HG02970 (cell line): Measurements from ENCODE around the gene FAM72B.
A peak's percentile ranks its signal among the peaks of the same experiment; 100 is the strongest.
"Not testable (repeated sequence)": the region's sequence is repeated elsewhere in the genome, so short reads cannot be mapped to it uniquely, and the experiment has no call there.

Source experiments
- ATAC-seq: cut with Tn5 transposase; IDR thresholded peaks from one replicate; pipeline ENCODE4 v1.9.1; 2021; ENCODE audit warnings: mild to moderate bottlenecking, moderate library complexity, moderate number of reproducible peaks; ENCODE audit not compliant: unreplicated experiment, low FRiP score

Gene FAM72B

GRCh38 chr1:121184290-121185127, at the start of gene FAM72B, which contains the start of gene SRGAP2C:
FAM72B (minus strand) TSS chr1:121184340; CDS start chr1:121183489, 851 bp downstream.
SRGAP2C (plus strand) TSS chr1:121184975; CDS start chr1:121187447, 2,472 bp downstream.
- peak; percentile 88 for ATAC-seq

GRCh38 chr1:121232445-121233125, 48.4 kb upstream of the FAM72B start:
- not testable (repeated sequence) for ATAC-seq

GRCh38 chr1:121230636-121231035, 46.5 kb upstream of the FAM72B start:
- not testable (repeated sequence) for ATAC-seq

DNA sequence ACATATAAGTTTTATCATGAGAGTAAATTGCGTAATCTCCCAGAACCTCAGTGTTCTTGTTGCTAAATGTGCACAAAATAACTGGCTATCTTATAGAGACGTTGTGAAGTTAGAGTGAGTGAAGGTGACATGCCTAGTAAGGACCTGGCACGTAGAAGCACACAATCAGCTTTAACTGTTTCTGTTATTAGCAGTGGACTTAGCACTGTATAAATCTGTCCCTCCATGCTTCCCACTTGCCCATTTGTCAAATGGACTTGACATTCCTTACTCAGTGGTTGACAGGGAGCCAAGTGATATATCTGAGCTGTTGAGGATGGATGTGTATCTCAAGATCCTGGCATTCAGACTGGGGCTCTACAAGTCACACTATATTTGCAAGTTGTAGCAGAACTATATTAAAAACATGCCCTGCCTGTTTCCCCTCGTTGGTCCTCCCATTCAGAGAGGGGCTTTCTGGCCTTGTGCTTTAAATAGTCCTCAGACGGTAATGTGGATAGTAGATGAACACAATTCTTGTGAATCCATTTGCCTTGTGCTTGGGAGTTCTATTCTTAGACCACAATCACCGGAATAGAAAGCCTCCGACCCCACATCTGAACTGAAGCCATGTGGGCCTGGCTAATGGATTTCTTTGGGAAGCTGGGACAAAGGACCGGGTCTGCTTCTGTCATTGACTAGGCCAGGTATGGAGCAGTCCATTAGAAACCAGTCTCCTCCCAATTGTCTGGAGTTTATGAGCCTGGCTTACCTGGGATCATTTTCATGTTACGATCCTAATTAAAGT, 43.6 kb upstream of the FAM72B start:
- not testable (repeated sequence) for ATAC-seq

GRCh38 chr1:121226925-121227324, 42.8 kb upstream of the FAM72B start:
- not testable (repeated sequence) for ATAC-seq

- not testable (repeated sequence) for ATAC-seq
Measured at GRCh38 chr1:121226295-121226904, 42.3 kb upstream of the FAM72B start.

- peak; percentile 98 for ATAC-seq
Measured at GRCh38 chr1:121224714-121225113, 40.6 kb upstream of the FAM72B start.

- peak; percentile 47 for ATAC-seq
Measured at GRCh38 chr1:121221770-121222169, 37.6 kb upstream of the FAM72B start.

- not testable (repeated sequence) for ATAC-seq
Measured at GRCh38 chr1:121216676-121217075, 32.5 kb upstream of the FAM72B start.

DNA sequence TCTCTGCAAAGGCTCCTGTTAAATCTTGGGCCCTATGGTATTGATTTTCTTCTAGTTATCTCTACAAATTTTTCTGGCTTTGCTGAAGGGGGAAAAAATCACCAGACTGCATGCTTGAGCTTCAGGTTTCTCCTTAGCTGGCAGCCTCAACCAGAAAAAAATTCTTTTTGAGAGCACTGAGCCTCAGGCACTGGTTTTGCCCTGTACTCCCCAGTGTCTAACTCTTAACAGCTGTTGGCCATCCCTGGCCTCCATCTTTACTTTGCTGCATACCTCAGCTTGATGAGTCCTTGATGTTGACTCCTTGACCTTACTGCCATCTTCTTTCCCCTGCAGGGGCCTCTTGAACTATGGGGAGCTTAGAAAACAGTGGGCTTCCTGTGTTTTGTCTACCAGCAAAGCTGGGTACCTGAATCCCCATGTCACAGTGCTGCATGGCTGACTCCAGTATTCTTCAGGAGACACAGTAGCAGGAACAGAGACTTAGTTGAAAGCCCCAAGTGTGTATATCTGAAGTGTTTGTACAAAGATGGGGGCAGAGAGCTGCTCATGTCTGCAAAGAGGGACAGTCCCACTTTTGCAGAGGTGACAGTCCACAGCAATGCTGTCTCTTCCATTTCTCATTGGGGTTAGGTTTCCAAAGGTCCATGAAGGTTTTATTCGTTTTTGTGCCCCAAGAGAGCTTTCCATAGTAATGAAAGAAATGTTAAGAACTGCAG, 31.7 kb upstream of the FAM72B start:
- not testable (repeated sequence) for ATAC-seq

DNA sequence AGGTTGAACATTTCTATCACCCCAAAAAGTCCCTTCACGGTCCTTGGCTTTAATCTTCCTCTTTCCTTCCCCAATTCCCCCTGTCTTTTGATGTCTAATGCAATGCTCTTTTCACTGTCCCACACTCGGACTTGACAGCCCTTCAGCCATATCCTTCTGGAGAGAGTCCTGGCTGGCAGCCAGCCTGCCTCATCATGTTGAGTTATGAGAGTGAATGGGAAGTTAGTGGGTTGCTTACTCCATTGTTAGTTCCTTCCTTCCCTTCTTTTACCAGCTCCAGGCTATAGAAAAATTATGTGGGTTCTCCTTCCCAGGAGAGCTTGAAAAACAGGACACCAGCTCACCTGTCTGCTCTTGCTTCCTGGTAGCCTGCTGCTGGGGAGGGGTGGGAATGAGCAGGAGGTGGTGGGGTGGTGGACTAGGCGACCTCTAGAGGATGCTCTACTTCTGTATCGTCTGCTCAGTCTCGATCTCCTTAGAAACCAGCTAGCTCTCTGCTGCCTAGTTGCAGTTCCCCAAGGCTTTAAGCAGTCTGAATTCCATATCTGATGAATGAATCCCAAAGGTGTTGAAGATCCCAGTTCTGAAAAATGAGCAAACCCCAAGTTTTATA, 30.5 kb upstream of the FAM72B start:
- ATAC-seq: not testable (repeated sequence)

DNA sequence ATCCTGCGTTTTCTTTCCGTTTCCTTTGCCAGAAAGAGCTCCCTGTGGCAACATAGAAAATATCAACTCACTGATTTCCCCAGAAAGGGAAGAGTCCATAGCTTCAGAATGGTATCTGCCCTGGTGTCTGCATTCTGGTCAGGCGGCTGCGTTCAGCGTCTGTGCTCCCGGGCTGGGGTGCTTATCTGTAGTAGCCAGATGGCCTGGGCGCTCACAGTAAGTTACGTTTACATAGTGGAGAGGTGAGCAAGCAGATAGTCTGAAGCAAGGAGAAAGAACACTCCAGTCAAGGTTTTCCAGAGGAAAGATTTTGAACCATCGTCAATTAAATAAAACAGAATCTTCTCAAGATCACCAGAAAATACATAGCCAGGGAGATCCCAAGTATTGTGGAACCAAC, 29.4 kb upstream of the FAM72B start:
- not testable (repeated sequence) for ATAC-seq

DNA sequence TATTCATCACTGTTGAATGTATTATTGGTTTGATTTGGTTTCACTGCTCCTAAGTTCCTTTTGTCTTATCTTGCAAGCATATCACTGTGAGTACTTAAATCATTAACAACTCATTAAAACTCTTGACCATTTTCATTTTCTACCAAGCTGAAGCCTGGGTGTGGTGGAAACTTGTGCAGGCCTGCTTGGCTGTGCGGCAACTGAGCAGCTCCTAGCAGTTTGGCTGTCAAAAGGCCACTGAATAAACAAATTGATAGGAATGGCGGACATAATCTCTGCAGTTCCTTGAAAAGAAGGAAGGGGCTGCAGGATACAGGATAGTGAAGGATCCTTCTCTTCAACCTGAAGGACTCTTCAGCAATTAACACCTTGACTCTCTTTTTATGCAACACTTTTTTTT, 26.6 kb upstream of the FAM72B start:
- not testable (repeated sequence) for ATAC-seq

GRCh38 chr1:121208375-121208774, 24.2 kb upstream of the FAM72B start:
- ATAC-seq: not testable (repeated sequence)

- not testable (repeated sequence) for ATAC-seq
Measured at GRCh38 chr1:121207328-121207727, 23.2 kb upstream of the FAM72B start.

DNA sequence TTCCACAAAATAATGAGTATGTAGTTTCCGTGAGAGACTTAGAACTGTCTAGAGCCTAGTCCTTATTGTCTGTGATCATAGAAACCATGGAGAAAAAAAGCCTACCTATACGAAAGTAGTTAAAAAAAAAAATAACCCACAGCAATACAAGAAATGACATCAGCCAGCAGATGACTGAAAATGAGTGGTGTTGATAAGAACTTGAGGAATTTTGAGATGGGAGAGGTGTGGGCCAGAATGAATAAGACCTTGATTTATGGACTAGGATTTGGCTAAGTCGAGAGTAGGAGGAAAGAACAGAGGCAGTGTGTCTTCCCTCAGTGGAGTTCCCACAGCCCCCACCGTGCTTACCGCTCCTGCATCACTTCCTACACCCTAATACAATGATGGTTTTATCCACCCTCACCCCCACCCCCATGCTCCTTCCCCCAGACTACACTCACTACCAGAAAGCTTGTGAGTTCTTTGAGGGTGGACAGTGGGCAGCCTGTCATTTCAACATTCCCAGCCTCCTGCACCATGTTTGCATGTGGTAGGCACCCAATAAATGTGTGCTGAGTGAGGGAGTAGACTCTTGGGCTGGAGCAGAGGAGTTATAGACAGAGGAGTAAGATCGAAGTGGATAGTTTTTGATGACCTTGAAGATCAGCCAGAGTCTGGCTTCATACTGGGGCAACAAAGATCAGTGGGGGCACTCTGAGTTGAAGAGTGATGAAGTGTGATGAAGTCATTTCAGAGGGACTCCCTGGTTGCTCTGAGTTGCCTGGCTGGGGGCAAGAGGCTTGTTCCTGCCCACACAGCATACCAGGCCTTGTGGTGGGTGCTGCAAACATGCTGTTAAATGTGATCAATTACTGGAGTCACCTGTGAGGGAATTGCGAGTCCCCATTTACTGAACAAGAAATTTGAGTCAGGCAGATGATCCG, 21.9 kb upstream of the FAM72B start:
- not testable (repeated sequence) for ATAC-seq

DNA sequence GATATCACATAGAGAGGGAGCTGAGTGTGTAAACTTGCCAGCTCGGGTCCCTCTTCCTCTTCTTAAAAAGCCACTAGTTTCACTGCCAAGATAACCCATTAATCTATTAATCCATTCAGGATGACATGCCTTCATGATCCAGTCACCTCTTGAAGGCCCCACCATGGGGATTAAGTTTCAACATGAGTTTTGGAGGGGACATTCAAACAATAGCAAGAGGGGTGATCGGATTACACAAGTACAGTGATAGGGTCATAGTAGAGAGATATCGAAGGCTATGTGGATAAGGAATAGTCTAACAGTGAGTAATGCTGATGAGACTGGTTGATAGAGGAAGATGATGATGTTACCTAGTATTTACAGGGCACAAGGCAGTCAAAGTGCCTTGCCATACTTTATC, 18.8 kb upstream of the FAM72B start:
- not testable (repeated sequence) for ATAC-seq
